ENCODE results near the gene PLEKHS1.

PLEKHS1 gene

GRCh38 chr10:113751181-113751732 lies at the start of gene PLEKHS1:
Gene PLEKHS1 (plus strand): TSS chr10:113751682. CDS start chr10:113755278, 3,596 bp downstream.
- DNase-seq, result no peak

DNA sequence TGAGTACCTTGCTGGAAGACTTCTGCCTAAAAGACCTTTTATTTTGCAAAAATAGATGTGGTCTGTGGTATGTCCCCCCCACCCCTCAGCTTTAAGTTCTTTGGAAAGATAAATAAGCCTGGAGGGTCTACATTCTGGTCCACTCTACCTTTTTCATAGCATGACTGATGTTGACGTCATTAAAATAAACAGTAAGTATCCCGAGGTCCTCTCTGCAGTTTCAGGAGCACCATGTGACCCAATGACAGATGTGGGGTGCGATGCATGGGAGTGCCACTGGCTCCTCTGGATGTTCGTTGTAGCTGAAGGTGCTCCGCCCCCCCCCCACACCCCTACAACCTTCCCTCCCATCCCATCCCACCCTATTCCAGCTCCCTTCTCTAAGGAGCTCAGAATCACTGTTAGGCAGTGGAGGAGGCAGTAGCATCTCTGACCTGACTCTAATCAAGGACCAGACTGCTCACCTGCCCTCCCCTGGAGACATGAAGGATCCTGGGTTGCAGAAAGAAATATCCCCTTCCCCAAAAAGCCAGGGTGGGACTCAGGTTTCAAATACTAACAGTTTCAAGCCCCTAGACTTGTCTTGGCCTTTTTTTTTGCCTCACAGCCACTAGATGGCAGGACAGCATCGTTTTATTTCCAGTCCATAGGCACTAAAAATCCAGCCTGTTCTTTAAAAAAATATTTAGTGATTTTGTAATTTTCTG lies 46.7 kb upstream of the PLEKHS1 start:
- DNase-seq, result no peak

- no peak for DNase-seq
These were observed 46.2 kb upstream of the PLEKHS1 start for GRCh38 chr10:113705344-113705652.

DNA sequence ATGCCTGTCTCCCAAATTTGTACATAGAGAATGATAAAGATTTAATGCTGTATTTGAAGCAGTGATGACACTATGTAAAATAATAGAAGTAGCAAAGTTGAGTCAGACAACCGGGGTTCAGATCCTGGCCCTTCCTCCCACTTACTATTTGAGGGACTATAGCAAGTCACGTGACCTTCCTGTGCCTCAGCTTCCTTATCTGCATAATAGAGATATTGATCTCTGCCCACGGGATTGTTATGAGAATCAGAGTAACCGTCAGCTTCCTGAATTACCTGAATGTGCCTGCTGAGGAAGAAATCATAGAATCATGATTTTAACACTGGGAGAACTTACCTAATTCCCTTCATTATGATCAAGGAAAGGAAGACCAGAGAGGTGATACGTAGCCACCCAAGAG lies 44.9 kb upstream of the PLEKHS1 start:
- DNase-seq, result no peak

DNA sequence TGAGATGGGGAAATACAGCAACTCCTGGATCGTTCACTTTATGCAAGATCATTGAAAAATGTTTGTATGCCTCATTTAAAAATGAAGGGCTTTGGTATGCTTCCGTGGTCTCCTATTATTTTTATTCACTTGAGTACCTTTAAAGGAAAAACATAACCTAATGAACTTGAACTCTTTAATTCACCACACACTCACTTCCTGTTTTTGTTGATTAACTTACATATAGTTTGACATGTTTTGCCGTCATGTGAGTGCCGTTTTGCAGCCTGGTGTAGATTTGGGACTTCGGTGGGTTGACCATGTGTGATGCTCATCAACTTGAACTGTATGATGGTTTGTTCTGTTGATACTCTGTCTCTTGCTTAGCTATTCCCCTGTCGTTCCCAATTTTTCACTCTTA lies 42.8 kb upstream of the PLEKHS1 start:
- DNase-seq, result no peak

- DNase-seq, result peak; percentile 19
These were observed 42.2 kb upstream of the PLEKHS1 start for GRCh38 chr10:113709221-113709838.

DNA sequence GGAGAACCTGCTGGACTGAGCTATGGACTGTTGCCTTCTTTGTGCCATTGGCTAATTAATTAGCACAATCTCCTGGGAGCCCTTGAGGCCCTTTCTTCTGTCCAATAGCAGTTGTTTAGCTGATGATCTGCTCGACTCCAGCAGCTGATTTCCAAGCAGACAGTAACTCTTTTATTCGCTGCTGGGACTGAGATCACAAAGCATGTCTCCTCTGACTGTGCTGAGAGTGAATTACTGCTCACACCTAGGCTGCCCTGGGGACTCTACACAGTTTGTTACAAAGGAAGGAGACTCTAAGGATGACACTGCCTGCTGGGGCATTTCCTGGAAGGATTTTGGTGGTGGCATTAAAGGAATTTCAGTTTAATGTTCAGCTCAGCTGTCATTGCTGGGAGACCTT lies 40.3 kb upstream of the PLEKHS1 start:
- DNase-seq, result no peak

DNA sequence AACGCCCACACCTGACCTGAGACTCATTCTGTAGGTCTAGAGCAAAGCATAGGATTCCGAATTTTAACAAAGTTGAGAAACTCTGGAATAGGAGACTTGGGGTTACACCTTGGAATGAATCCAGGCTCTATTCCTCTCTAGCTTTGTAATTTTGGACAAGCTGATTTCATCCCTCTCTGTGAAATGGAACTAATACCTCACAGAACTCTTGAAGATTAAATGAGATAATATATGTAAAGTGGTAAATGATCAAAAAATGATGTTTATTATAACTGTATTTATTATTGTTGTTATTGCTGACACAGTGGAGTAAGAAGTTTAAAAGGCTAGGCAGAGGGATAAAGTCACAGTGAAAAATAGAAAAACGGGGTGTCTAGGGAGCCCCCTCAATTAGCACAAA lies 39.5 kb upstream of the PLEKHS1 start:
- no peak for DNase-seq

DNA sequence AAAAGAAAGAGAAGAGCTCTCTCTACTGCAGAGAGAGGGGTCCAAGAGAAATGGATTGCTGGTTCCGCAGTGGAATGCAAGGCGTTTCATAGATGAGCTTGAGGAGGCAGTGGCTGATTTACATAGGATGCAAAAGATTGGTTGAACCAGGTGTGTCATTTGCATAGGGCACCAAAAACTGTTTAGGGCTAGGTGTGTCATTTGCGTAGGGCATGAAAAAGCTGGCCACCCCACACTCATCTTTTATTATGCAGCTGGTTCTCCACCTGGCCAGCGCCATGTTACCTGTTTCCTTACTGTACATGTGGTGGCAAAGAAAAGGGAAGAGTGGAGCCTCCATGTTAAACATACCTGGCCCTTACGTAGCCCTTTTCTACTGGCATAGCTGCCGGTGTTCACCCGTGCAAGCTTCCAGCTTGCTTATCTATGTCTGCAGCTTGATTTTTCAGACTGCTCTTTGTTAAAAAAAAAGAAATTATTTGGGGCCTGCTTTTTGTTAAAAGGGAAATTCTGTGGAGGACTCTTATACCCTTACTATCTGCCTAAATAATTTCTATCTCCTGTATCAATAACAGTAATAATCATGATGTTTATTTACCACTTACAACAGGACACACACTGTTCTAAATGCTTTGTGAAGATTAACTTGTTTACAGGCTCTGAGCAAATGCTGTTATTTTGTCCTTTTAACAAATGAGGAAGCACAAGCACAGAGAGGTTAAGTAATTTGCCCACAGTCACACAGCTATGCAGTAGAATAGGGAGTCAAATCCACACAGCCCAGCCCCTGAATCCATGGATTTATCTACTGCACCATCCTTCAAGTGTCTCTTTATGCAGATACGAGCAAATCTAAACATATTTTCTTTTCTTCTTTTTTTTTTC lies 38.5 kb upstream of the PLEKHS1 start:
- DNase-seq, result peak; percentile 63

- no peak for DNase-seq
These were observed 37.9 kb upstream of the PLEKHS1 start for GRCh38 chr10:113713640-113713982.

GRCh38 chr10:113716109-113716910 lies 35.2 kb upstream of the PLEKHS1 start:
- DNase-seq, result no peak

- no peak for DNase-seq
These were observed 32.3 kb upstream of the PLEKHS1 start for GRCh38 chr10:113718969-113719822.

- DNase-seq, result no peak
These were observed 31.1 kb upstream of the PLEKHS1 start for GRCh38 chr10:113720386-113720785.

- no peak for DNase-seq
These were observed 19.2 kb upstream of the PLEKHS1 start for GRCh38 chr10:113732160-113732881.

- no peak for DNase-seq
These were observed 18.5 kb upstream of the PLEKHS1 start for GRCh38 chr10:113732966-113733365.

GRCh38 chr10:113733635-113734034 lies 17.8 kb upstream of the PLEKHS1 start:
- no peak for DNase-seq

GRCh38 chr10:113735913-113736312 lies 15.6 kb upstream of the PLEKHS1 start:
- DNase-seq, result peak; percentile 47

- DNase-seq, result no peak
These were observed 14.9 kb upstream of the PLEKHS1 start for GRCh38 chr10:113736576-113736975.

DNA sequence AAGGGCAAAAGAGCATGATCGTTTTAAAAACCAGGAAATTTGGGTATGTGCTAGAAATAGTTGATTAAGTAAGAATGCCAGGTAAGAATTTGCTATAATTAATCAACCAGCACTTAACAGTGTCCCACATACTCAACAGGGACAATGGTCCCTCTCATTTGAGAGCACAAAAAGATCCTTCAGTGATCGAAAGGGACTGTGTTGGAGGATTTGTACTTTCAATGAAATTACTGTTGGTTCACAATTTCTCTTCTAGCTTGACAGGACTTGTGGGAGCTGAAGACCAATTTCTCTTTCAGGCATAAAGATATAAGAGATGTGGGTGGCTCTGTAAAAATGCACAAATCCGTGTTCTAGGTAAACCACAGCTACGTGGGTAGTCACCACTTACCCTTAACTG lies 12.5 kb upstream of the PLEKHS1 start:
- no peak for DNase-seq

GRCh38 chr10:113739577-113739976 lies 11.9 kb upstream of the PLEKHS1 start:
- DNase-seq, result no peak

- no peak for DNase-seq
These were observed 10.6 kb upstream of the PLEKHS1 start for GRCh38 chr10:113740850-113741249.

Measured in NCI-H510A (cell line).